ACHN (cell line): ENCODE data around the gene SESN1.
"Not testable (repeated sequence)": the region's sequence is repeated elsewhere in the genome, so short reads cannot be mapped to it uniquely, and the experiment has no call there.

Source experiments
- DNase-seq: peaks from one replicate; pipeline ENCODE4 v3.0.0-alpha.2; 2015
- in situ Hi-C: cut with HindIII; loops from 2 replicates; pipeline ENCODE4 v1.10.0; 2017; ENCODE audit warnings: low sequenced_read_pairs, low pct_ligation_motif_present, low pct_unique_long_range_greater_than_20kb

Gene SESN1

GRCh38 chr6:108988765-108989164 is 105.9 kb downstream of the SESN1 start:
- in situ Hi-C loops: no loop called here

GRCh38 chr6:108988296-108988695 is 106.3 kb downstream of the SESN1 start:
- in situ Hi-C loops: no loop called here
- no peak for DNase-seq

More at GRCh38 chr6:108988765-108989164, 105.9 kb downstream of the SESN1 start:
- no peak for DNase-seq

GRCh38 chr6:108987156-108987555 is 107.5 kb downstream of the SESN1 start:
- in situ Hi-C loops: no loop called here
- no peak for DNase-seq

GRCh38 chr6:108985301-108985700 is 109.3 kb downstream of the SESN1 start:
- in situ Hi-C loops: no loop called here
- no peak for DNase-seq

GRCh38 chr6:108983151-108983550 is 111.5 kb downstream of the SESN1 start:
- no peak for DNase-seq
- in situ Hi-C loops: no loop called here

GRCh38 chr6:108982154-108983113 is 112.2 kb downstream of the SESN1 start:
- DNase-seq: no peak
- in situ Hi-C loops: no loop called here

- in situ Hi-C loops, DNase-seq: not testable (repeated sequence)
These were observed 116.0 kb downstream of the SESN1 start for GRCh38 chr6:108978638-108979037.

GRCh38 chr6:108974201-108974600 is 120.4 kb downstream of the SESN1 start:
- DNase-seq: no peak
- in situ Hi-C loops: no loop called here

- in situ Hi-C loops: no loop called here
- no peak for DNase-seq
These were observed 124.9 kb downstream of the SESN1 start for GRCh38 chr6:108969776-108970175.

- DNase-seq: no peak
- in situ Hi-C loops: no loop called here
These were observed 126.0 kb downstream of the SESN1 start for GRCh38 chr6:108968325-108969316.

- in situ Hi-C loops: no loop called here
- DNase-seq: no peak
These were observed 127.5 kb downstream of the SESN1 start for GRCh38 chr6:108966855-108967755.

GRCh38 chr6:108966251-108966650 is 128.4 kb downstream of the SESN1 start:
- in situ Hi-C loops: no loop called here
- DNase-seq: no peak

- in situ Hi-C loops: no loop called here
- DNase-seq: no peak
These were observed 132.7 kb downstream of the SESN1 start for GRCh38 chr6:108961985-108962384.

- DNase-seq: no peak
- in situ Hi-C loops: no loop called here
These were observed 133.6 kb downstream of the SESN1 start for GRCh38 chr6:108961077-108961476.

- in situ Hi-C loops: no loop called here
- no peak for DNase-seq
These were observed 134.0 kb downstream of the SESN1 start for GRCh38 chr6:108960601-108961000.

GRCh38 chr6:108959972-108960582 is 134.6 kb downstream of the SESN1 start:
- no peak for DNase-seq
- in situ Hi-C loops: no loop called here

- in situ Hi-C loops: no loop called here
- no peak for DNase-seq
These were observed 135.5 kb downstream of the SESN1 start for GRCh38 chr6:108958900-108959770.
